HG03103 (cell line): ENCODE results near the gene CHRM2.

Source experiments
- ATAC-seq: cut with Tn5 transposase; IDR thresholded peaks from one replicate; pipeline ENCODE4 v1.9.1; 2021; ENCODE audit warnings: low read depth; ENCODE audit not compliant: unreplicated experiment

CHRM2 gene

GRCh38 chr7:136891850-136892249 lies 23.4 kb downstream of the CHRM2 start:
- no peak for ATAC-seq

DNA sequence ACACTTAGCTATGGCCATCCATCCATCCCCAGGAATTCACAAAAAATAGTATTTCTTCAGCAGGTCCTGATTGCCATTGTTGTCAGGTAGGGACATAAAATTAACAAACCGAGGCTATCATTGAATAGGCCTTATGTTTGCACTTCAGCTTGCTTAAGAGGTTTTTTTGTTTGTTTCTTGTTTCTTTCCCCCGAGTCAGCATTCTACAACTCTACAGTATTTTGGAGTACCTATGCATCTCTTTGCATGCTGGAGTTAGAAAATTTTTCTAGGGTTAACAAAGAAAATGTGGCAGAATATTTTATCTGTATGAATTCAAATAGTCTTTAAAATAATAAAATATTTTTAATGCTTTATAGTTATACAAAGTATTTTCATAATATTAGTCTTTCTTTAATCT lies 26.3 kb downstream of the CHRM2 start:
- ATAC-seq = no peak

- no peak for ATAC-seq
Measured at GRCh38 chr7:136897676-136898075, 29.2 kb downstream of the CHRM2 start.

- no peak for ATAC-seq
Measured at GRCh38 chr7:136900005-136900404, 31.6 kb downstream of the CHRM2 start.

- no peak for ATAC-seq
Measured at GRCh38 chr7:136910771-136911170, 42.3 kb downstream of the CHRM2 start.

- ATAC-seq = no peak
Measured at GRCh38 chr7:136911344-136911743, 42.9 kb downstream of the CHRM2 start.

DNA sequence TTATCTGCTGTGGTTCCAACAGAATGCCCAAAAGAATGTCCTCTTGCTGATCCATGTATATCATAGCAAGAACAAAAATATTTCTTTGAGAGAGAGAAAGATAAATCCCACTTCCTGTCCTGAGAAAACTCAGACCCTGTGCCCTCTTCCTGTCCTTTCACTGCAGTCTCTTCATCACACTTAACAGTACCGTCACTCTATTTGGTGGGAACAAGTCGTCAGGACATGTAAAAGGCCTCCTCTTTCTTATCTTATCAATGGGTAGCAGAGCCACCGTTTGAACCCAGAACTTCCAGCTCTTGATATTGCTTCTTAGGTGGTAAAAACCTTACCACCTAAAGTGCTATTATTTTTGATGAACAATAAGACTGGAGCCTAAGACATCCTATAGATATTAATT lies 43.9 kb downstream of the CHRM2 start:
- no peak for ATAC-seq

DNA sequence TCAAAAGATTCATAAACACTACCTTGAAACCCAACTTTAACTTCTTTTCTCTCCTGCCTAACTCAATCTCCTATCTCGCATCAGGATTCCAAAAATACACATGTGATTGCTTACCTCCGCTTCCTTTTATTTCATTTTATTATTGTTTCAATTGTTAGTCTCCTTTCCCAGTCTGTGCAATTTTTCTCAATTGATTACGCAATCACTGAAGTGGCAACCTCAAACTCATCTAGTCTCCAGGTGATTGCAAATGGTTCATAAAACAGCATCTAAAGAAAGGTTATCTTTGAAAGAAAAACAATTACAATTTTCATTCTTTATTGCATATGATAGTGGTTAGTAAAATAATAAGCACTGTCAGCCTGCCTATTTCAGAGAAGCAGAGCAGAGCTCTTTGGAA lies 45.6 kb downstream of the CHRM2 start:
- no peak for ATAC-seq

- ATAC-seq = no peak
Measured at GRCh38 chr7:136919820-136920219, 51.4 kb downstream of the CHRM2 start.

- no peak for ATAC-seq
Measured at GRCh38 chr7:136923111-136923667, 54.7 kb downstream of the CHRM2 start.

GRCh38 chr7:136925044-136925443 lies 56.6 kb downstream of the CHRM2 start:
- no peak for ATAC-seq

DNA sequence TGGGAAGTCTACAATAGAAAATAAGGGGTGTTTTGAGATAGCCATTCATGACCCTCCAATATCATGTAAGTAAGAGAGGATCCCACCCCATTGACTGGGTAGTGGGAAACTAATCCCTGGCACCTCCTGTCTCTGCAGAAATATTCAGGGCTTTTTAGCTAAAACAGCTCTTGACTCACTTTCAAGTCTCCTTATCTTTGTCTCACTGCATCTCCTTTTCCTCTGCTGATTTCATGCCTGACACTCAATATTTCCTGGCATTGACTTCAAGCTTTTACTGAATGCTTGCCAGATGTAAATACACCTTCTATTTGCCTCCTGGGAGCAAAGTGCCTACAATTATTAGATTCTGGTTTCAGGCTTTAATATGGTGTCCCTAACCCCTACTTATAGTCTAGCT lies 57.1 kb downstream of the CHRM2 start:
- no peak for ATAC-seq

DNA sequence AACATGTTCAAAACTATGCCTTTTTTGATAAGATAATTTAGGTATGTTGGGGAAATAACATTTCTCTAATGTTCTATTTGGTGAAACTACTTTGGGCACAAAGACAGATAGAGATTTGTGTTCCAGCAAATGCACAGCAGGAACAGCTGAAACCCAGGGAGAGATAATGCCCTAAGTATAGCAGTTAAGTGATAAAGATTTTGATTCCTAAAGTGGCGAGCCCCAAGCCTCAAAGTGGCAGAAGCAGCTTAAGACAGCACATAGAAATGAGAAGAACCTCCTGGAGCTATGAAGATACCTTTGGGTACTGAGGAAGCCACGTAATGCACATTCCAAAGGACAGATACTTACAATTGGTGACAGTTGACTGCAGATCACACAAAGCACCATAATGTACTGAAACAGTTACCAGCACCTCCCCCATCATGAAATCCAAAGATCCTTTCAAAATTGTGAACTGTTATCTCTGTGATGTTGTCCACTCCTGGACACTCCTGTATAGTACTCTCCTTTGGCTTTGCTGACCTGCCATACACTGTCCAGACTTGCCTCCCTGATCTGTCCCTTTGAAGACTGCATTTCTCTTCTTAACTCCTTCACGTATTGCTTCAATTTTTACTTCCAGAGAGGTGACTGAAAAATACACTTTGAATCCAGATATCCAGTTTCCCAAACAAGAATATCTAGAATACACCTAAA lies 62.9 kb downstream of the CHRM2 start:
- ATAC-seq = no peak

DNA sequence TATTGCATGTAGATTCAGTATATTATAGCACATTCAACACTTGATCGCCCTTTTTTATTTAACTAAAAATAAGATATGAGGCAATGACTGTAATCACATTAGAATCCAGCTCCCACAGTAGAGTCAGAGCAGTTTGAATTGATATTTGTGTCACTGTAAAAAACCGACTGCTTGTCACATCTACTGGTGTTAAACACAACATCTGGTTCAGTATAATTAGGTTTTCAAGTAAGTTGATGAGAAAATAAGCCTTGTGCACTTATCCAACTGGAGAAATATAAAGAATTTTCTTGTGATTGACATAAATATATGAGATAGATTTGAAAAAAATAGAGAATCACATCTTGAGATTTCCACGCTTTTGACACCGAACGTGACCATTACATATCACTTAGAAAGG lies 69.0 kb downstream of the CHRM2 start:
- ATAC-seq = no peak

GRCh38 chr7:136938476-136938875 lies 70.0 kb downstream of the CHRM2 start:
- no peak for ATAC-seq

GRCh38 chr7:136940122-136940521 lies 71.7 kb downstream of the CHRM2 start:
- ATAC-seq = no peak

GRCh38 chr7:136940917-136941316 lies 72.5 kb downstream of the CHRM2 start:
- no peak for ATAC-seq

- ATAC-seq = no peak
Measured at GRCh38 chr7:136941816-136942215, 73.4 kb downstream of the CHRM2 start.

- no peak for ATAC-seq
Measured at GRCh38 chr7:136942401-136942800, 73.9 kb downstream of the CHRM2 start.

DNA sequence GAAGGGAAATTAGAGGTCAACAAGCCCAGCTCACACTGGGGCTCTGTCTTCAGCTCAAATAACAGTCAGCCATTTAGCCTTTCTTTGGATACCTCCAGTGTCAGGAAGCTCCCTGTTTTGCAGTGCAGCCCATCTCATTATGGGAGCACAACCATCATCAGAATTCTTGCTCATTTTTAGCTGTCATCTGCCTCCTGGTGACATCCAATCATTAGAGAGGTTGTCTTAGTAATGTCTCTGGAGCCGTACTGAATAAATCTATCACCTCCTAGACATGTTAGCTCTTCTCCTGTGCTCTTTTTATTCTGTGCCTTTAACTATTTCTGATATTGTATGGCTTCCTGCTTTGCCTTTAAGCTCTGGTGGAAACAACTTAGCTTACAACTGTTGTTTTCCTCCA lies 74.5 kb downstream of the CHRM2 start:
- ATAC-seq = no peak

DNA sequence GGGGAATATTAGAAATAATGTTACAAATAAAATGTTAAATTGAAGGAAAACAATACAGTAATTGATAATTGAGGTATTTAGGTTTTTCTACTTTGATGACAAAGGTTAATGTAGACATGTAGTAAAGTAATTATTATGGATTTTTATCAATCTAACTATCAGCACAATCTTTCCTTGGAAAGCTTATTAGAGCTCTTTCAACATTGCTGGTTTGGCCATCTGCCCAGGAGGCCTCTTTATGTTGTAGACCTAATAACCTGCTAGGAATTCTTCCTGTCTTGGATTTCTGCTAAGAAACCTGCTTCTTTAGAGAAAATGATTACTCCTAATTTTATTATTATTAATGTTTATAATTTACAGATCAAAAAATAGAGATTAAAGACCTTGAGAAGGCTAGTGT lies 78.9 kb downstream of the CHRM2 start:
- ATAC-seq = no peak

DNA sequence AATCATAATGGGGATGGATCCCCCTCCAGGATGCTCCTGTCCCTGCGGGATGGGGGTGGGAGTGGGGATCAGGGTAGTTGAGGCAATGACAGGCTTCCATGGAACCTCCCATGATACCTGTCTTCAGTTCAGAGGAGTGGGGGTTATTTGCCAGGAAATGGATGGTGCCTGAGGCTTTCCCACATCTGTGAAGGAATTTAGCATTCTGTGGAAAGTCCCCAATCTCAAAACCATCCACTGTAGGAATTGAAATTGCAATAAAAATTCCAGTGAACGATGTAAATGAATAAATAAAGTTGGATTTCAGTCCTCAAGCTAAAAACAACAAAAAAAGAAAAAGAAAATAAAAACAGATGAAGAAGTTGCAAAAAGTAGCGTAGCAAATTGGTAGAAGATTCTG lies 81.9 kb downstream of the CHRM2 start:
- no peak for ATAC-seq

GRCh38 chr7:136953386-136953785 lies 84.9 kb downstream of the CHRM2 start:
- no peak for ATAC-seq
